Skin epidermis (tissue), 12 donors: ENCODE data around the gene BOC.
"Not testable (repeated sequence)": the region's sequence is repeated elsewhere in the genome, so short reads cannot be mapped to it uniquely, and the experiment has no call there.

ENCODE experiments used
- H3K27ac ChIP-seq, 21 experiments: fragments of 200-600 bp; sonication (generic) in 11 of 21; one replicate each; pipeline ENCODE4 v1.5.0; 2020; ENCODE audit warnings: mild to moderate bottlenecking in 3 of 21, inconsistent platforms in 2 of 21, moderate library complexity in 2 of 21
- H3K4me3 ChIP-seq, 7 experiments: fragments of 200-600 bp; sonication (generic) in 2 of 7; one replicate each; pipeline ENCODE4 v1.5.0; 2020; ENCODE audit warnings: inconsistent platforms in 2 of 7, mild to moderate bottlenecking in 2 of 7, moderate library complexity in 1 of 7

Gene BOC, protein sequence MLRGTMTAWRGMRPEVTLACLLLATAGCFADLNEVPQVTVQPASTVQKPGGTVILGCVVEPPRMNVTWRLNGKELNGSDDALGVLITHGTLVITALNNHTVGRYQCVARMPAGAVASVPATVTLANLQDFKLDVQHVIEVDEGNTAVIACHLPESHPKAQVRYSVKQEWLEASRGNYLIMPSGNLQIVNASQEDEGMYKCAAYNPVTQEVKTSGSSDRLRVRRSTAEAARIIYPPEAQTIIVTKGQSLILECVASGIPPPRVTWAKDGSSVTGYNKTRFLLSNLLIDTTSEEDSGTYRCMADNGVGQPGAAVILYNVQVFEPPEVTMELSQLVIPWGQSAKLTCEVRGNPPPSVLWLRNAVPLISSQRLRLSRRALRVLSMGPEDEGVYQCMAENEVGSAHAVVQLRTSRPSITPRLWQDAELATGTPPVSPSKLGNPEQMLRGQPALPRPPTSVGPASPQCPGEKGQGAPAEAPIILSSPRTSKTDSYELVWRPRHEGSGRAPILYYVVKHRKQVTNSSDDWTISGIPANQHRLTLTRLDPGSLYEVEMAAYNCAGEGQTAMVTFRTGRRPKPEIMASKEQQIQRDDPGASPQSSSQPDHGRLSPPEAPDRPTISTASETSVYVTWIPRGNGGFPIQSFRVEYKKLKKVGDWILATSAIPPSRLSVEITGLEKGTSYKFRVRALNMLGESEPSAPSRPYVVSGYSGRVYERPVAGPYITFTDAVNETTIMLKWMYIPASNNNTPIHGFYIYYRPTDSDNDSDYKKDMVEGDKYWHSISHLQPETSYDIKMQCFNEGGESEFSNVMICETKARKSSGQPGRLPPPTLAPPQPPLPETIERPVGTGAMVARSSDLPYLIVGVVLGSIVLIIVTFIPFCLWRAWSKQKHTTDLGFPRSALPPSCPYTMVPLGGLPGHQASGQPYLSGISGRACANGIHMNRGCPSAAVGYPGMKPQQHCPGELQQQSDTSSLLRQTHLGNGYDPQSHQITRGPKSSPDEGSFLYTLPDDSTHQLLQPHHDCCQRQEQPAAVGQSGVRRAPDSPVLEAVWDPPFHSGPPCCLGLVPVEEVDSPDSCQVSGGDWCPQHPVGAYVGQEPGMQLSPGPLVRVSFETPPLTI

GRCh38 chr3:113211330-113212149 is at the start of gene BOC:
Gene BOC (plus strand): TSS chr3:113211557. CDS start chr3:113249803, 38,246 bp downstream.
- H3K27ac ChIP-seq: peak within 1 kb of the TSS; percentile 82 to 98 (median 94)

GRCh38 chr3:113161661-113162060 is 49.7 kb upstream of the BOC start:
- H3K27ac ChIP-seq: no peak overlapping the region

More at GRCh38 chr3:113211330-113212149, at the start of gene BOC:
- H3K4me3 ChIP-seq: peak within 1 kb of the TSS; percentile 57 to 77 (median 62)

DNA sequence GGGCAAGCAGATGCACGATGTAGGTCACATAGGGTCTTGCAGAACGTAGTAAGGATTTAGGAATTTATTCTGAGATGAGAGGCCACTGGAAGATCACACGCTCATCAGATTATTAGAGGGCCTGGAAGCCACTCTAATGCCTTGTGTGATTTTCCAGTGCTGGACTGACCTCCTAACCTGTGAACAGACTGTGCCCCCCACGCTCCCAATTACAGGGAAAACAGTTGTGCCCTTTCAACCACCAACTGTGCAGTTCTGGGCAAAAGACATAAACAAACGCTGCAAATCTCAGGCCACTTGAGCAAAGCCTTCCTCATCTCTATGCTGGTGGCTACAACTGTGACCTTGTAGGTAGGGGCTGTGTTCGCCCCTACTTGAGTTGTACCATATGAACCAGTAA is 48.2 kb upstream of the BOC start:
- H3K27ac ChIP-seq: no peak overlapping the region
- no peak overlapping the region for H3K4me3 ChIP-seq

More at GRCh38 chr3:113161661-113162060, 49.7 kb upstream of the BOC start:
- H3K4me3 ChIP-seq: no peak overlapping the region

DNA sequence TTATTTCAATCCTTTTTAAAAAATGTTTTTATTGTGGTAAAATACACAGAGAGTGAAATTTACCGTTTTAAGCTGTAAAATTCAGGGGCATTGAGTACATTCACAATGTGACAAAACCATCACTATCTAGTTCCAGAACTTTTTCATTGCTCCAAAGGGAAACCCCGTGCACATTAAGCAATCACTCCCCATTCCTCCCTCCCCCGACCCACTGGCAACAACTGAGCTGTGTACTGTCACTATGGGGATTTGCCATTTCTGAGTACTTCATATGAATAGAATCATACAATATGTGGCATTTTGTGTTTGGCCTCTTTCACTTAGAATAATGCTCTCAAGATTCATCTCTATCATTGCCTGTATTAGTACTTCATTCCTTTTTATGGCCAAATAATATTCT is 45.5 kb upstream of the BOC start:
- H3K27ac ChIP-seq: peak overlapping the region in 6 of 21 experiments; percentile 59 to 78 (median 76)
- no peak overlapping the region for H3K4me3 ChIP-seq

DNA sequence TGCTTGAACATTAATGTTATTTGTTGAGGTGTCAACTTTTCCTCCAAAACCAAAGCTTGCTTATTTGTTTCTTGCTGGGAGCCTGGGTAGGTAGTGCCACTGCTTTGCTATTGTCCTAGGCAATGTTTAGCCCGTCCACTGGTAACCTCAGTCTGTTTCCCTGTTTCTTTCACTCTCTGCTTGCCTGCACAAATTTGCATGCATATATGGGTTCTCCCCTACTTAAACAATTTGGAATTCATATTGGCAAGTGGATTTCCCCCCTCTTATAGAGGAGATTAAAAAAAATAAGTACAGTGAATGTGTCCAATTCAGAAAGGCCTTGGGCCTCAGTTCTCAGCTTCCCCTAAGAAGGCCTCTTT is 45.0 kb upstream of the BOC start:
- Histone ChIP-seq H3K27ac (peak overlapping the region in 18 of 21 experiments; percentile 18 to 78 (median 65)), H3K4me3 (no peak overlapping the region)

DNA sequence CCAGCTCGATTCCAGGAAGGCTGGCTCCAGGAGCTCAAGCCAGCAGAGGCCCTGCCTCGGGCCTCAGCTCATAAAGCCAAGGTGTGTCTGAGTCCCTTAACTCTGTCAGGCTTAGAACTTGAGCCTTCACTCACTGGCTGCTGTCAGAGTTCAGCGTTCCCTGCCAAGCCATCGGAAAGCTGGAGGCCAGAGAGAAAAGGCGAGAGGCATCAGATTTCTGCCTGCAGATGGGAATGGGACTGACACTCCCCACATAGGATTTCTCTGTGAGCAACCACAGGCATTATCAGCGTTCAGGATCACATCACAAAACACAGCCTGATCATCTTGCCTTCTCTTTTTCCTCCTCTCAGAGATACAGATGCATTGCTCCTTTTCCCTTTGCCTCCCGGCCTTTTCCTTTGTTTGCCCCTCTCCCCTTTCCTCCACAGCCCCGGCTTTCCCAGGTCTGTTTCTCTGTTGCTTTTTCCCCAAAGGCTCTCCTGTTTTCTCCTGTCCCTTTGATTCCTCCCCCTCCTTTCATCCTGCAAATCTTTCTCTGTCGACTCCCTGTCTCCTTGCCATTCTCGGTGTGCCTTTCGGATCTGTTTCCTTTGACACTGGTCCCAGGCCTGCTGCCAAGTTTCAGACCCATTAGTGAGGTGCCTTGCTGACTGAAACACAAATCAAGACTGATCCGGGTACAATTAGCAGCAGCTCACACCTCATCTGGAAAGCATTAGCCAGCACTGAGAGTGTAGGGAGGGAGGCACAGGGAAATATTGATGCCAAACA is 44.5 kb upstream of the BOC start:
- H3K27ac ChIP-seq: peak overlapping the region in 20 of 21 experiments; percentile 18 to 78 (median 65)

GRCh38 chr3:113167825-113168801 is 43.2 kb upstream of the BOC start:
- Histone ChIP-seq H3K4me3 (no peak overlapping the region), H3K27ac (peak overlapping the region in 11 of 21 experiments; percentile 28 to 78 (median 69))

More for the DNA sequence above, 44.5 kb upstream of the BOC start:
- no peak overlapping the region for H3K4me3 ChIP-seq

GRCh38 chr3:113169891-113170452 is 41.4 kb upstream of the BOC start:
- Histone ChIP-seq H3K27ac (peak overlapping the region in 1 of 21 experiments; percentile 37), H3K4me3 (no peak overlapping the region)

- no peak overlapping the region for H3K4me3 ChIP-seq
- no peak overlapping the region for H3K27ac ChIP-seq
Measured at GRCh38 chr3:113170771-113171170, 40.6 kb upstream of the BOC start.

DNA sequence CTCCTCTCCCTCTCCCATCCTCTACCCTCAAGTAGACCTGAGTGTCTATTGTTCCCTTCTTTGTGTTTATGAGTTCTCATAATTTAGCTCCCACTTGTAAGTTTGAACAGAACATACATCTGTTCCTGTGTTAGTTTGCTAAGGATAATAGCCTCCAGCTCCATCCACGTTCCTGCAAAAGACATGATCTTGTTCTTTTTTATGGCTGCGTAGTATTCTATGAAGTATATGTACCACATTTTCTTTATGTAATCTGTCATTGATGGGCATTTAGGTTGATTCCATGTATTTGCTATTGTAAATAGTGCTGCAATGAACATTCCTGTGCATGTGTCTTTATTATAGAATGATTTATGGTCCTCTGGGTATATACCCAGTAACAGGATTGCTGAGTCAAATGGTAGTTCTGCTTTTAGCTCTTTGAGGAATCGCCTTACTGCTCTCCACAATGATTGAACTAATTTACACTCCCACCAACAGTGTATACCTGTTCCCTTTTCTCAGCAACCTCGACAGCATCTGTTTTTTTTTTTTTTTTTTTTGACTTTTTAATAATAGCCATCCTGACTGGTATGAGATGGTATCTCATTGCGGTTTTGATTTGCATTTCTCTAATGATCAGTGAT is 39.6 kb upstream of the BOC start:
- not testable (repeated sequence) for H3K4me3 ChIP-seq, H3K27ac ChIP-seq

DNA sequence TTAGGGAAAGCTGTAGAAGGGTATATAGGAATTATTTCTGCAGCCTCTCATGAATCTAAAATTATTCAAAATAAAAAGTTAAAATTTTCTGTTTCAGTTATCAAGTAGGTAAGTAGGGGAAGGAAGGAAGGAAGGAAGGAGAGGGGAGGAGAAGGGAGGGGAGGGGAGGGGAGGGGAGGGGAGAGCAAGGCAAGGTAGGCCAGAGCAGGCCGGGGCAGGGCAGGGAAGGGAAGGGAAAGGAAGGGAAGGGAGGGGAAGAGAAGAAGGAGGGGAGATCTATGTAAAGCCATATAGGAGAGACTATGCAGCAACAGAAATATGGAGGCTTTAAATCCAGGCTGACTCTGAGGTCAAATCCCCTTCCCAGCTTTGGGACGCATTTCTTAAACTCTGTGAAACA is 38.3 kb upstream of the BOC start:
- Histone ChIP-seq H3K27ac (no peak overlapping the region), H3K4me3 (no peak overlapping the region)

DNA sequence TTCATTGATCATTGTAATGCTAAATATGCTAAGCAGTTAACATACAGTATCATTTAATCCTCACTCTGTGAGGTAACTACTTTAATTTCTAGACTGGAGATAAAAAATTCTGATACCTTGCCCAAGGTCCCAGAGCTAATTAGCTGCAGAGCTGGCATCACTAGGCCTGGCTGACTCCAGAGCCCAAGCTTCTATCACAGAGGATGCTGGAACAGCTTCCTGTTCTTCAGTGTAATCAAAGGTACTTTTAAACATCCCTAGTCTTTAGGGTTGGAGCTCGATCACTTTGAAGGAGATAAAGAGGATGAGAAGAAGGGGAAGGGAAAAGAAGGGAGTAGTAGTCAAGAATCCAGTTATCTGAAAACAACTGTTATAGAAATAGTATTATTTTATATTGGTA is 37.1 kb upstream of the BOC start:
- Histone ChIP-seq H3K4me3 (no peak overlapping the region), H3K27ac (no peak overlapping the region)

- no peak overlapping the region for H3K27ac ChIP-seq
Measured at GRCh38 chr3:113174801-113175485, 36.4 kb upstream of the BOC start.

GRCh38 chr3:113177526-113177925 is 33.8 kb upstream of the BOC start:
- Histone ChIP-seq H3K27ac (no peak overlapping the region), H3K4me3 (no peak overlapping the region)

More at GRCh38 chr3:113174801-113175485, 36.4 kb upstream of the BOC start:
- no peak overlapping the region for H3K4me3 ChIP-seq

GRCh38 chr3:113179235-113179824 is 32.0 kb upstream of the BOC start:
- Histone ChIP-seq H3K27ac (no peak overlapping the region), H3K4me3 (no peak overlapping the region)
